Liver (tissue), 9 donors: ENCODE measurements around the gene NEURL1. TPM values are rescaled to one million over a fixed set of nuclear protein-coding genes. Genes with fewer than 3 reads are reported as not detected.

Experiments
- DNase-seq: peaks from one replicate; pipeline ENCODE4 v3.0.0-alpha.2; 2017; ENCODE audit warnings: low spot score
- H3K27ac ChIP-seq, 2 donors: one replicate each; pipeline ENCODE4 v1.7.0; 2013; ENCODE audit warnings: inconsistent platforms in 2 of 2, low read length in 2 of 2, control low read depth in 1 of 2, low read depth in 1 of 2, mild to moderate bottlenecking in 1 of 2
- H3K27me3 ChIP-seq, 4 donors: one replicate each; pipeline versions ENCODE4 v1.6.1 to v1.7.0; 2013; ENCODE audit warnings: low read length in 3 of 4, inconsistent platforms in 1 of 4, mild to moderate bottlenecking in 1 of 4, moderate library complexity in 1 of 4; ENCODE audit not compliant: control insufficient read depth in 4 of 4, insufficient read depth in 4 of 4
- H3K36me3 ChIP-seq, 4 donors: one replicate each; pipeline versions ENCODE4 v1.6.1 to v1.7.0; 2013; ENCODE audit warnings: low read length in 3 of 4, mild to moderate bottlenecking in 3 of 4, low read depth in 1 of 4, moderate library complexity in 1 of 4; ENCODE audit not compliant: control insufficient read depth in 4 of 4, insufficient read depth in 3 of 4
- H3K4me1 ChIP-seq, 4 donors: one replicate each; pipeline versions ENCODE4 v1.6.1 to v1.7.0; 2013; ENCODE audit warnings: low read length in 3 of 4, mild to moderate bottlenecking in 3 of 4, moderate library complexity in 1 of 4; ENCODE audit not compliant: control insufficient read depth in 4 of 4, insufficient read depth in 4 of 4
- H3K4me3 ChIP-seq, 3 donors: one replicate each; pipeline versions ENCODE4 v1.6.1 to v1.7.0; 2013; ENCODE audit warnings: low read length in 3 of 3, control low read depth in 1 of 3, low read depth in 1 of 3, mild to moderate bottlenecking in 1 of 3
- H3K9ac ChIP-seq, 2 donors: one replicate each; pipeline ENCODE4 v1.7.0; 2013; ENCODE audit warnings: low read length in 2 of 2, mild to moderate bottlenecking in 2 of 2, moderate library complexity in 2 of 2, control low read depth in 1 of 2, low read depth in 1 of 2
- H3K9me3 ChIP-seq, 4 donors: one replicate each; pipeline versions ENCODE4 v1.6.1 to v1.7.0; 2013; ENCODE audit warnings: low read length in 3 of 4; ENCODE audit not compliant: control insufficient read depth in 4 of 4
- ATF3 ChIP-seq: IDR thresholded peaks from 2 replicates; pipeline ENCODE4 v1.6.1; 2016; ENCODE audit warnings: antibody characterized with exemption
- CTCF ChIP-seq: fragments of 150-350 bp; IDR thresholded peaks from 2 replicates; pipeline ENCODE4 v1.5.1; 2017; ENCODE audit warnings: improper control_type of control experiment, low read depth, low read length; ENCODE audit not compliant: missing input control
- FOXA2 ChIP-seq: IDR thresholded peaks from 2 replicates; pipeline ENCODE4 v1.6.1; 2016; ENCODE audit warnings: antibody characterized with exemption
- GABPA ChIP-seq, 2 donors: IDR thresholded peaks in 1 of 2; conservative IDR thresholded peaks in 1 of 2; 2 replicates each; pipeline ENCODE4 v1.6.1; 2016; ENCODE audit warnings: antibody characterized with exemption in 2 of 2, mild to moderate bottlenecking in 1 of 2, moderate library complexity in 1 of 2
- HNF4A ChIP-seq, 2 donors: conservative IDR thresholded peaks; 2 replicates each; pipeline ENCODE4 v1.6.1; 2016; ENCODE audit warnings: antibody characterized with exemption in 2 of 2, mild to moderate bottlenecking in 2 of 2
- HNF4G ChIP-seq: IDR thresholded peaks from 2 replicates; pipeline ENCODE4 v1.6.1; 2016; ENCODE audit warnings: antibody characterized with exemption
- MAX ChIP-seq: IDR thresholded peaks from 2 replicates; pipeline ENCODE4 v1.6.1; 2016; ENCODE audit warnings: antibody characterized with exemption
- NR2F2 ChIP-seq: IDR thresholded peaks from 2 replicates; pipeline ENCODE4 v1.6.1; 2016; ENCODE audit warnings: antibody characterized with exemption
- REST ChIP-seq: IDR thresholded peaks from 2 replicates; pipeline ENCODE4 v1.6.1; 2016; ENCODE audit warnings: antibody characterized with exemption, mild to moderate bottlenecking
- SP1 ChIP-seq: IDR thresholded peaks from 2 replicates; pipeline ENCODE4 v1.6.1; 2018; ENCODE audit warnings: antibody characterized with exemption, mild to moderate bottlenecking
- YY1 ChIP-seq: IDR thresholded peaks from 2 replicates; pipeline ENCODE4 v1.6.1; 2016; ENCODE audit warnings: antibody characterized with exemption, mild to moderate bottlenecking
- ZBTB33 ChIP-seq: IDR thresholded peaks from 2 replicates; pipeline ENCODE4 v1.6.1; 2016; ENCODE audit warnings: antibody characterized with exemption
- WGBS: extraction: QIAGEN DNeasy Blood & Tissue Kit; methylation state at CpG from one replicate; pipeline ENCODE4 v1.1.7; 2013; 5-methylcytosine and 5-hydroxymethylcytosine counted together
- polyA plus RNA-seq, 2 donors: library from polyadenylated mRNA; stranded (reverse) in 1 of 2; unstranded in 1 of 2; fragments of 200-250 nt in 1 of 2; fragments of >200 nt in 1 of 2; fragmentation: Nextera tagmentation in 1 of 2; extraction: Ambion mirVana in 1 of 2; gene quantifications; one replicate each; pipeline versions ENCODE4 v1.2.1 to v1.2.3, GENCODE V29; 2013 to 2015
- total RNA-seq, 2 donors: library from RNA; depleted of rRNA; stranded (reverse); fragments of >200 nt; gene quantifications; one replicate each; pipeline ENCODE4 v1.2.3, GENCODE V29; 2014
- donor health status: healthy.
- donor health status: healthy.
- donor health status: healthy.
- donor health status: healthy.
- donor health status: healthy.

NEURL1 gene
- total and polyA plus RNA-seq, 4 donors = 0.11 to 3.9 (median 0.74) TPM

DNA sequence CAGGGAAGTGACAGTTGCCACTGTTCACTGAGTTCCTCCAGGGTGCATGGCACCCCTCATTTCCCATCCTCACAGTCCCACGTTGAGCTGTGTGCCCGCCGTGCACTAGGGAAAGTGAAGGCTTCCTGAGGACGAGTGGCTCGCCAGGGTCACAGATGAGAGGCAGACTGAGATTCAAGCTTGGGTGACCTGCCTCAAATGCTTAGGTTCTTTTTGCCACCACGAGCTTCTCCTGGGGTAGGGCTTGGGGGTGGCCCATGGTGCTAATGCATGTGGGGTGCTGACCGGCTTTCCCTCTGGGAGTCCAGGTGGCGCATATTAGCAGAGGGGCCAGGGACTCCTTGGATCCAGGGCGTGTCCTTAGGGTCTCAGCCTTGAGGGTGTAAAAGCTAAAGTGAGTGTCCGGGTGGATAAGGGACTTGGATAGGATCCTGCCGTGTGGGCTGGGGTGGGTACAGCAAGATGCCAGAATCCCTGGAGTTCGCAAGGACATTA, 43.3 kb upstream of the NEURL1 start:
- WGBS = 87% methylated on average over 12 of the region's 12 CpGs
- DNase-seq = no peak
- H3K27me3 ChIP-seq = no peaks in the 10 kb centered on the region
- peaks cover 0 to 5% (median 2%) of the 10 kb centered on the region in 4 donors for H3K4me1 ChIP-seq
- TF ChIP-seq ZBTB33 (no peak), ATF3 (no peak), FOXA2 (no peak), HNF4A (conservative IDR thresholded peaks at IDR 0.05) (no peak), MAX (no peak), GABPA (IDR thresholded peaks at IDR 0.05 in 1 of 2, conservative IDR thresholded peaks at IDR 0.05 in 1 of 2) (no peak), CTCF (no peak), YY1 (no peak), REST (no peak)
- H3K27ac ChIP-seq = no peak overlapping the region
- no peaks in the 10 kb centered on the region for H3K9me3 ChIP-seq
- H3K4me3 ChIP-seq = no peak overlapping the region
- no peak overlapping the region for H3K9ac ChIP-seq
- peaks cover 3 to 20% (median 6%) of the 10 kb centered on the region in 4 donors for H3K36me3 ChIP-seq

DNA sequence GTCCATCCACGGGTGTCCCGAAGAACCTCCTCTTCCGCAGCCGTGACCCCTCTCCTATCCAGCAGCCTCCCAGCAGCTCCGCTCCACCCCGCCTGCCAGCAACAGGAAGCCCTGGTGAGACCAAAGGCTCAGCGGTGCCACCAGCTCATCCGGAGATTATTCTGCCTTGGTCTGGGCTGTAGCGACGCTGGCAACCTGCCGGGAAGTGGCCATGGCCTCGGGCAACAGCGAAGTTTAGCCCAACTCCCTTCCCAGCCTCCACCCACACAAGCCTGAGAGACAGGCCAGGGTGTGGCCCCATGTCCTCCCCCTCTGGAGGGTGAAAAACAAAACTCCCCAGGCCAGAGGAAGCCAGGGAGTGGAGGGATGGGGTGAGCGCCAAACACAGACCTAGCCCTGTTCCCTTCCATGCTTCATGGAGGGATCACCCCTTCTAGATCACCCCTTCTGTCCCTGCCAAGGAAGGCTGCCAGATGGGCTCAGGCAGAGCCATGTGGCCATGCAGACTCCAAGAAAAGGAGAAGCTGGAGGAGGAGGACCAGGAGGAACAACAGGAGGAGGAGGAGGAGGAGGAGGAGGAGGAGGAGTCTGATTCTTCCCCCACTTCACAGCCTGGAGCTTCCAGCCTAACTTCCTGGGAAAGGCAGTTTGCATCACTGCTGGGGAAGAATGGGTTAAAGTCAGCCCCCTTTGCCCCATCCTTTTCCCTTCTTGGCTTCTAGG, 42.3 kb upstream of the NEURL1 start:
- H3K9me3 ChIP-seq = no peaks in the 10 kb centered on the region
- TF ChIP-seq ZBTB33 (no peak), MAX (no peak), YY1 (no peak), HNF4G (no peak), NR2F2 (peak; percentile 90), SP1 (peak; percentile 6)
- peak overlapping the region in 1 of 2 donors; percentile 36 for H3K9ac ChIP-seq
- H3K4me1 ChIP-seq = peaks cover 0 to 5% (median 2%) of the 10 kb centered on the region in 4 donors
- H3K36me3 ChIP-seq = peaks cover 0 to 12% (median 2%) of the 10 kb centered on the region in 4 donors
- no peak for DNase-seq
- peak overlapping the region; percentile 25 to 58 (median 42) for H3K4me3 ChIP-seq
- peak overlapping the region; percentile 72 to 80 for H3K27ac ChIP-seq
- 49% methylated on average over 14 of the region's 14 CpGs for WGBS
- no peaks in the 10 kb centered on the region for H3K27me3 ChIP-seq
